Measurements from ENCODE around the gene KIF5C. TPM values are rescaled to one million over a fixed set of nuclear protein-coding genes. Genes with fewer than 3 reads are reported as not detected.

The KIF5C gene
- total and polyA plus RNA-seq, 2 of the 13 experiments (the other 11 are each of a cell fraction or from before 2014, with no cell fraction given): 0.15 to 0.20 TPM

DNA sequence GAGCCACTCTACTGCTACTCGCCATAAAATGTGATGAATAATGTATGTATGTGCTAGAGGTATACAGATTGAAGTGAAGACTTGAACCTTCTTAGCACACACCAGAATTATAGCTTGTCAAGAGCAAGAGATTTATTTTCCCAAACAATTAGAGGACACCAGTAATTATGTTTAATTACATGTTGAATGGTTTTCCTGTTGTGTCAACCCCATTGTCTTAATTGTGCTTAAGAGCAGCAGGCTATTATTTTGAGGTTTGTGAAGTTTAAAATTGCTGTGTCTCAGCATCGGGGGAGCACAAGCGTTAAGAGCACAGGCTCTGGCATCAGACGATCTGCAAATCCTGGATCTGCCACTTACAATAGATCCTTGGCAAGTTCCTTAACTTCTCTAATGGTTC is 29.0 kb downstream of the KIF5C start:
- Histone ChIP-seq H3K9me3 (ENCODE audit: low read length) (peaks cover 6% of the 10 kb centered on the region), H3K27ac (ENCODE audit: extremely low read length, insufficient read depth, low read length) (no peak overlapping the region), H3K9ac (ENCODE audit: insufficient read depth, low read depth, low read length) (no peak overlapping the region), H3K27me3 (ENCODE audit: control insufficient read depth in 1 of 2, insufficient read depth in 2 of 2, low read length in 2 of 2) (peaks cover 1 to 32% of the 10 kb centered on the region in 2 experiments; a peak in 4 of 5 replicates), H3K4me3 (replicated peaks in 1 of 3; ENCODE audit: insufficient read depth in 1 of 3, low read depth in 2 of 3, low read length in 3 of 3) (no peak overlapping the region), H3K36me3 (replicated peaks in 1 of 2; ENCODE audit: control insufficient read depth in 1 of 2, insufficient read depth in 2 of 2, low read length in 2 of 2) (no peaks in the 10 kb centered on the region), H3K4me1 (ENCODE audit: insufficient read depth, low read length) (no peaks in the 10 kb centered on the region), H3K79me2 (ENCODE audit: insufficient read depth, low read length) (no peaks in the 10 kb centered on the region), H3K4me2 (ENCODE audit: low read depth, low read length) (no peak overlapping the region), H2AFZ (ENCODE audit: low read length) (no peak overlapping the region), H4K20me1 (ENCODE audit: insufficient read depth, low read length) (no peaks in the 10 kb centered on the region)
- ChIA-PET CTCF (ENCODE audit: low intra/inter-chr PET ratio, low total read pairs) (interaction anchor here (0.6 kb wide), 1 partner anchor 26 kb away, joined by 3 read pairs; no protein-coding TSS in a partner anchor), POLR2A (no interaction called here)
- BruUV-seq (replicated peaks): no TSS peak
- DNase-seq (ENCODE audit: low spot score): no peak
- intact Hi-C loops (cut with micrococcal nuclease; ENCODE audit: unreplicated experiment): no loop called here
- no peak for ATAC-seq
- 21% methylated on average over 4 of the region's 4 CpGs for WGBS (ENCODE audit: low lambda C conversion rate)
- no peak for FAIRE-seq
- in situ Hi-C loops (cut with HindIII; ENCODE audit: extremely low pct_ligation_motif_present, low pct_unique_long_range_greater_than_20kb): no loop called here
- TF ChIP-seq ZNF354B (CRISPR knock-in tag; IDR thresholded peaks at IDR 0.05): no peak
- TF ChIP-seq AKAP8 (CRISPR knock-in tag; IDR thresholded peaks at IDR 0.05): no peak
- TF ChIP-seq ZNF563 (CRISPR knock-in tag; IDR thresholded peaks at IDR 0.05): no peak
- TF ChIP-seq, protein P1, sequence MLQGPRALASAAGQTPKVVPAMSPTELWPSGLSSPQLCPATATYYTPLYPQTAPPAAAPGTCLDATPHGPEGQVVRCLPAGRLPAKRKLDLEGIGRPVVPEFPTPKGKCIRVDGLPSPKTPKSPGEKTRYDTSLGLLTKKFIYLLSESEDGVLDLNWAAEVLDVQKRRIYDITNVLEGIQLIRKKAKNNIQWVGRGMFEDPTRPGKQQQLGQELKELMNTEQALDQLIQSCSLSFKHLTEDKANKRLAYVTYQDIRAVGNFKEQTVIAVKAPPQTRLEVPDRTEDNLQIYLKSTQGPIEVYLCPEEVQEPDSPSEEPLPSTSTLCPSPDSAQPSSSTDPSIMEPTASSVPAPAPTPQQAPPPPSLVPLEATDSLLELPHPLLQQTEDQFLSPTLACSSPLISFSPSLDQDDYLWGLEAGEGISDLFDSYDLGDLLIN (CRISPR knock-in tag; IDR thresholded peaks at IDR 0.05; ENCODE audit: borderline replicate concordance): no peak
- TF ChIP-seq, protein P2, sequence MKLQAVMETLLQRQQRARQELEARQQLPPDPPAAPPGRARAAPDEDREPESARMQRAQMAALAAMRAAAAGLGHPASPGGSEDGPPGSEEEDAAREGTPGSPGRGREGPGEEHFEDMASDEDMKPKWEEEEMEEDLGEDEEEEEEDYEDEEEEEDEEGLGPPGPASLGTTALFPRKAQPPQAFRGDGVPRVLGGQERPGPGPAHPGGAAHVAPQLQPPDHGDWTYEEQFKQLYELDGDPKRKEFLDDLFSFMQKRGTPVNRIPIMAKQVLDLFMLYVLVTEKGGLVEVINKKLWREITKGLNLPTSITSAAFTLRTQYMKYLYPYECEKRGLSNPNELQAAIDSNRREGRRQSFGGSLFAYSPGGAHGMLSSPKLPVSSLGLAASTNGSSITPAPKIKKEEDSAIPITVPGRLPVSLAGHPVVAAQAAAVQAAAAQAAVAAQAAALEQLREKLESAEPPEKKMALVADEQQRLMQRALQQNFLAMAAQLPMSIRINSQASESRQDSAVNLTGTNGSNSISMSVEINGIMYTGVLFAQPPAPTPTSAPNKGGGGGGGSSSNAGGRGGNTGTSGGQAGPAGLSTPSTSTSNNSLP (IDR thresholded peaks at IDR 0.05; ENCODE audit: low read depth, low read length): no peak
- TF ChIP-seq, protein P3, sequence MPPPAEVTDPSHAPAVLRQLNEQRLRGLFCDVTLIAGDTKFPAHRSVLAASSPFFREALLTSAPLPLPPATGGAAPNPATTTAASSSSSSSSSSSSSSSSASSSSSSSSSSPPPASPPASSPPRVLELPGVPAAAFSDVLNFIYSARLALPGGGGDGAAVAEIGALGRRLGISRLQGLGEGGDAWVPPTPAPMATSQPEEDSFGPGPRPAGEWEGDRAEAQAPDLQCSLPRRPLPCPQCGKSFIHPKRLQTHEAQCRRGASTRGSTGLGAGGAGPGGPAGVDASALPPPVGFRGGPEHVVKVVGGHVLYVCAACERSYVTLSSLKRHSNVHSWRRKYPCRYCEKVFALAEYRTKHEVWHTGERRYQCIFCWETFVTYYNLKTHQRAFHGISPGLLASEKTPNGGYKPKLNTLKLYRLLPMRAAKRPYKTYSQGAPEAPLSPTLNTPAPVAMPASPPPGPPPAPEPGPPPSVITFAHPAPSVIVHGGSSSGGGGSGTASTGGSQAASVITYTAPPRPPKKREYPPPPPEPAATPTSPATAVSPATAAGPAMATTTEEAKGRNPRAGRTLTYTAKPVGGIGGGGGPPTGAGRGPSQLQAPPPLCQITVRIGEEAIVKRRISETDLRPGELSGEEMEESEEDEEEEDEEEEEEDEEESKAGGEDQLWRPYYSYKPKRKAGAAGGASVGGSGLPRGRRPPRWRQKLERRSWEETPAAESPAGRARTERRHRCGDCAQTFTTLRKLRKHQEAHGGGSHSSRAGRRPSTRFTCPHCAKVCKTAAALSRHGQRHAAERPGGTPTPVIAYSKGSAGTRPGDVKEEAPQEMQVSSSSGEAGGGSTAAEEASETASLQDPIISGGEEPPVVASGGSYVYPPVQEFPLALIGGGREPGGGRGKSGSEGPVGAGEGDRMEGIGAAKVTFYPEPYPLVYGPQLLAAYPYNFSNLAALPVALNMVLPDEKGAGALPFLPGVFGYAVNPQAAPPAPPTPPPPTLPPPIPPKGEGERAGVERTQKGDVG (CRISPR knock-in tag; IDR thresholded peaks at IDR 0.05; ENCODE audit: borderline replicate concordance): no peak
- TF ChIP-seq ZNF564 (CRISPR knock-in tag; IDR thresholded peaks at IDR 0.05): no peak
- TF ChIP-seq CCDC6 (CRISPR knock-in tag; IDR thresholded peaks at IDR 0.05): no peak
- TF ChIP-seq, protein P4, sequence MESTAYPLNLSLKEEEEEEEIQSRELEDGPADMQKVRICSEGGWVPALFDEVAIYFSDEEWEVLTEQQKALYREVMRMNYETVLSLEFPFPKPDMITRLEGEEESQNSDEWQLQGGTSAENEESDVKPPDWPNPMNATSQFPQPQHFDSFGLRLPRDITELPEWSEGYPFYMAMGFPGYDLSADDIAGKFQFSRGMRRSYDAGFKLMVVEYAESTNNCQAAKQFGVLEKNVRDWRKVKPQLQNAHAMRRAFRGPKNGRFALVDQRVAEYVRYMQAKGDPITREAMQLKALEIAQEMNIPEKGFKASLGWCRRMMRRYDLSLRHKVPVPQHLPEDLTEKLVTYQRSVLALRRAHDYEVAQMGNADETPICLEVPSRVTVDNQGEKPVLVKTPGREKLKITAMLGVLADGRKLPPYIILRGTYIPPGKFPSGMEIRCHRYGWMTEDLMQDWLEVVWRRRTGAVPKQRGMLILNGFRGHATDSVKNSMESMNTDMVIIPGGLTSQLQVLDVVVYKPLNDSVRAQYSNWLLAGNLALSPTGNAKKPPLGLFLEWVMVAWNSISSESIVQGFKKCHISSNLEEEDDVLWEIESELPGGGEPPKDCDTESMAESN (CRISPR knock-in tag; conservative IDR thresholded peaks at IDR 0.05): no peak
- TF ChIP-seq, protein P5, sequence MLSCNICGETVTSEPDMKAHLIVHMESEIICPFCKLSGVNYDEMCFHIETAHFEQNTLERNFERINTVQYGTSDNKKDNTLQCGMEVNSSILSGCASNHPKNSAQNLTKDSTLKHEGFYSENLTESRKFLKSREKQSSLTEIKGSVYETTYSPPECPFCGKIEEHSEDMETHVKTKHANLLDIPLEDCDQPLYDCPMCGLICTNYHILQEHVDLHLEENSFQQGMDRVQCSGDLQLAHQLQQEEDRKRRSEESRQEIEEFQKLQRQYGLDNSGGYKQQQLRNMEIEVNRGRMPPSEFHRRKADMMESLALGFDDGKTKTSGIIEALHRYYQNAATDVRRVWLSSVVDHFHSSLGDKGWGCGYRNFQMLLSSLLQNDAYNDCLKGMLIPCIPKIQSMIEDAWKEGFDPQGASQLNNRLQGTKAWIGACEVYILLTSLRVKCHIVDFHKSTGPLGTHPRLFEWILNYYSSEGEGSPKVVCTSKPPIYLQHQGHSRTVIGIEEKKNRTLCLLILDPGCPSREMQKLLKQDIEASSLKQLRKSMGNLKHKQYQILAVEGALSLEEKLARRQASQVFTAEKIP (CRISPR knock-in tag; IDR thresholded peaks at IDR 0.05; ENCODE audit: borderline replicate concordance): no peak
- TF ChIP-seq, protein P6, sequence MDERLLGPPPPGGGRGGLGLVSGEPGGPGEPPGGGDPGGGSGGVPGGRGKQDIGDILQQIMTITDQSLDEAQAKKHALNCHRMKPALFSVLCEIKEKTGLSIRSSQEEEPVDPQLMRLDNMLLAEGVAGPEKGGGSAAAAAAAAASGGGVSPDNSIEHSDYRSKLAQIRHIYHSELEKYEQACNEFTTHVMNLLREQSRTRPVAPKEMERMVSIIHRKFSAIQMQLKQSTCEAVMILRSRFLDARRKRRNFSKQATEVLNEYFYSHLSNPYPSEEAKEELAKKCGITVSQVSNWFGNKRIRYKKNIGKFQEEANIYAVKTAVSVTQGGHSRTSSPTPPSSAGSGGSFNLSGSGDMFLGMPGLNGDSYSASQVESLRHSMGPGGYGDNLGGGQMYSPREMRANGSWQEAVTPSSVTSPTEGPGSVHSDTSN (CRISPR knock-in tag; IDR thresholded peaks at IDR 0.05): no peak
- TF ChIP-seq NR2F6 (IDR thresholded peaks at IDR 0.05): no peak
- no peak for TF ChIP-seq NR2F6 (CRISPR knock-in tag; IDR thresholded peaks at IDR 0.05)
- TF ChIP-seq PHF21A (CRISPR knock-in tag; IDR thresholded peaks at IDR 0.05): no peak
- TF ChIP-seq HOXA5 (CRISPR knock-in tag; IDR thresholded peaks at IDR 0.05): no peak
